ENCODE data around the gene IL1R2. TPM values are rescaled to one million over a fixed set of nuclear protein-coding genes. Genes with fewer than 3 reads are reported as not detected.

IL1R2 gene
- total and polyA plus RNA-seq, 2 experiments from 2014 or later: not detected

DNA sequence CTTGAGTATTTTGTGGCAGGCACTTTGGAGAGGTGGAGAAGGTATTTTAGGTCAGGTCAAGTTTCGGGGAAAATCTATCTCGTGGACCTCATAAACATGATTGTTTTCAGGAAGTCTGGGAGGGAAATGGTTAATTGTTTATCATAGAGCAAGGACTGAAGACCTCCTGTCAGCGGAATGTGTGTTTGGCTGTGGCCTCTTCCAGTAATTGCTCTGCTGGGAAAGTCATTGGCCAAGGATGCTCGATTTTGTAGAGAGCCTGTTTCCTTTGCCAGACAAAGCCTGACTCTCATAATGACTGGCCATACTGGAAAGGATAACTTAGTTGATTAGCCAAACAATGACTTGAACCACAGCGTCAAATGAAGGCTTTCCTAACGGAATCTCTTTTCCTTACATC lies 30.0 kb downstream of the IL1R2 start:
- no peak for TF ChIP-seq CTCF (IDR thresholded peaks at IDR 0.05; ENCODE audit: low read depth, low read length)
- H3K4me3 ChIP-seq: no peak overlapping the region
- DNase-seq (ENCODE audit: low read depth in 1 of 2, low spot score in 1 of 2): peak in 1 of 2 donors; percentile 97
- no peaks in the 10 kb centered on the region for H3K36me3 ChIP-seq
- no peaks in the 10 kb centered on the region for H3K4me1 ChIP-seq (ENCODE audit: low read depth)
- H3K27me3 ChIP-seq: peaks cover 4% of the 10 kb centered on the region
- H3K9me3 ChIP-seq (ENCODE audit: low read depth): no peaks in the 10 kb centered on the region
- H3K27ac ChIP-seq: no peak overlapping the region

- DNase-seq (ENCODE audit: low read depth in 1 of 2, low spot score in 1 of 2): no peak
- no peak for TF ChIP-seq CTCF (IDR thresholded peaks at IDR 0.05; ENCODE audit: low read depth, low read length)
Observed at GRCh38 chr2:102022884-102023539, 31.3 kb downstream of the IL1R2 start.

DNA sequence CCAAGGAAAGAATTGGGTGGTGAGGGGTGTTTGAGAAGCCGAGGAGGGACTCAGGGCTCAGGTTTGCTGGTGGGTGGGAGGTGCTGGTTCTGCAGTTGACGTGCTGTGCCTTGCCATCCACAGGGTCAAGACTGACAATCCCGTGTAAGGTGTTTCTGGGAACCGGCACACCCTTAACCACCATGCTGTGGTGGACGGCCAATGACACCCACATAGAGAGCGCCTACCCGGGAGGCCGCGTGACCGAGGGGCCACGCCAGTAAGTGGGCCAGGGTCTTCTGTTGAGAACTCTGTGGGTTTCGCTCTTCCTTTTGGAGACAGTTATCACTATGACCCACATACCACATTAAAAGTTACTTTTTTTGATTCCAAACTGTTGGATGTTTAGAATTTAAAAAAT lies 32.6 kb downstream of the IL1R2 start:
- Histone ChIP-seq H3K27ac (no peak overlapping the region), H3K4me3 (no peak overlapping the region), H3K27me3 (peaks cover 4% of the 10 kb centered on the region), H3K4me1 (ENCODE audit: low read depth) (no peaks in the 10 kb centered on the region), H3K36me3 (no peaks in the 10 kb centered on the region), H3K9me3 (ENCODE audit: low read depth) (no peaks in the 10 kb centered on the region)
- no peak for DNase-seq (ENCODE audit: low read depth in 1 of 2, low spot score in 1 of 2)
- no peak for TF ChIP-seq CTCF (IDR thresholded peaks at IDR 0.05; ENCODE audit: low read depth, low read length)

More at GRCh38 chr2:102022884-102023539, 31.3 kb downstream of the IL1R2 start:
- H3K27me3 ChIP-seq: peaks cover 4% of the 10 kb centered on the region
- H3K4me3 ChIP-seq: no peak overlapping the region
- H3K36me3 ChIP-seq: no peaks in the 10 kb centered on the region
- no peak overlapping the region for H3K27ac ChIP-seq
- no peaks in the 10 kb centered on the region for H3K4me1 ChIP-seq (ENCODE audit: low read depth)
- no peaks in the 10 kb centered on the region for H3K9me3 ChIP-seq (ENCODE audit: low read depth)

DNA sequence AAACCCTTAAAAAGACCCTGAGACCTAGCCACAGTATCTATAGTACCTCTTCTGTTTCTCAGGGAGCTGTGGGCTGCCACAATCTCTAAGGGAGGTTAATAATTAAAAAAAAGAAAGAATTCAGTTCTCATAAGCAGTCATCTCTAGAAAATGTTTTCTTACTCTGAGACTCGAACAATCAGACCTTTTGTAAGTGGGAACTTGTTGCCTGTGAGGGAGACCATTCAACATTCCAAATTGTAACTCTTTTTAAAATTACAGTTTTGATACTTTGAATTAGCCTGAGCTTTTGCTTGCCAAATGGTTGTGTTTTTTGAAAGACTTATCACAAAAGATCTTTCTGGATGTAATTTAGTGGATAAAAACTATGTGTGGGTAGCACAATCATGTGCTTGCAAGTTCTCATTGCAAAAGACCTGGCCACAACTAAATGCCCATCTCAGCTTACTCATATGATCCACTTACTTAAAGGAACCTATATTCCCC lies 33.3 kb downstream of the IL1R2 start:
- no peak for TF ChIP-seq CTCF (IDR thresholded peaks at IDR 0.05; ENCODE audit: low read depth, low read length)
- DNase-seq (ENCODE audit: low read depth in 1 of 2, low spot score in 1 of 2): peak in 1 of 2 donors; percentile 88
- no peaks in the 10 kb centered on the region for H3K4me1 ChIP-seq (ENCODE audit: low read depth)
- no peaks in the 10 kb centered on the region for H3K36me3 ChIP-seq
- H3K9me3 ChIP-seq (ENCODE audit: low read depth): no peaks in the 10 kb centered on the region
- H3K4me3 ChIP-seq: no peak overlapping the region
- H3K27ac ChIP-seq: no peak overlapping the region
- H3K27me3 ChIP-seq: no peaks in the 10 kb centered on the region

DNA sequence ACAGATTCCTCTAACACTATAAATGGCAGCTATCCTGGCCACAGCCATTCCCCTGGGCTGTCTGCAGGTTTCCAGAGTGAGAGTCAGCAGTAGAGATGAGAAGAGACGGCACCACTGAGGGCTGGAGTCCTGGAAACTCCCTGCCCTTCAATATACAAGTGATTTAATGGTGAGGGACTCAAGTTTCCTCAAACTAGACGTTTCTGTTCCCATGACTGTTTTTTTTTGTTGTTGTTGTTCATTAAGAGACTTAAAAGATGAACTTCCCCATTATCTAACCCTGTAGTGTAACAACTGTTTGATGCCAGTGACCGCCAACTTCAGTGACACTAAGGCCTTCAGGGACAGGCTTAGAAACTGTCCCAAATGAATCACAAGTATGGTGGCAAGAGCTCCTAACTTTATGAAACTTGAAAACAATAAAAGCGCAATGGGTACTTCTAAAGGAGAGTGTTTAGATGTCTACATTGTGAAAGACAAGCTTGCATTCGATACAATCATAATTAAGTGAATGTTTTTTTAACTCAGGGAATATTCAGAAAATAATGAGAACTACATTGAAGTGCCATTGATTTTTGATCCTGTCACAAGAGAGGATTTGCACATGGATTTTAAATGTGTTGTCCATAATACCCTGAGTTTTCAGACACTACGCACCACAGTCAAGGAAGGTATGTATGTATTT lies 34.0 kb downstream of the IL1R2 start:
- Histone ChIP-seq H3K36me3 (no peaks in the 10 kb centered on the region), H3K27ac (no peak overlapping the region), H3K4me3 (no peak overlapping the region), H3K4me1 (ENCODE audit: low read depth) (no peaks in the 10 kb centered on the region), H3K9me3 (ENCODE audit: low read depth) (no peaks in the 10 kb centered on the region), H3K27me3 (no peaks in the 10 kb centered on the region)
- no peak for DNase-seq (ENCODE audit: low read depth in 1 of 2, low spot score in 1 of 2)
- TF ChIP-seq CTCF (IDR thresholded peaks at IDR 0.05; ENCODE audit: low read depth, low read length): no peak
